Adrenal gland (tissue), 5 donors: ENCODE results near the gene ATG14.

Source experiments
- CTCF ChIP-seq, 6 experiments: fragments of 450-650 bp in 4 of 6; fragments of 200-600 bp in 2 of 6; sonication (generic) in 1 of 6; IDR thresholded peaks; 1 replicate in 5 of 6; 2 replicates in 1 of 6; pipeline versions ENCODE4 v1.5.1 to v1.8.0; 2016 to 2021; ENCODE audit warnings: antibody characterized with exemption in 6 of 6, mild to moderate bottlenecking in 2 of 6, moderate library complexity in 1 of 6
- POLR2A ChIP-seq, 2 donors: fragments of 450-650 bp; IDR thresholded peaks; one replicate each; pipeline ENCODE4 v1.6.1; 2017; ENCODE audit warnings: antibody characterized with exemption in 2 of 2, mild to moderate bottlenecking in 2 of 2, moderate library complexity in 1 of 2
- donor health status: DM: no; HTN: no; CAD: no.

DNA sequence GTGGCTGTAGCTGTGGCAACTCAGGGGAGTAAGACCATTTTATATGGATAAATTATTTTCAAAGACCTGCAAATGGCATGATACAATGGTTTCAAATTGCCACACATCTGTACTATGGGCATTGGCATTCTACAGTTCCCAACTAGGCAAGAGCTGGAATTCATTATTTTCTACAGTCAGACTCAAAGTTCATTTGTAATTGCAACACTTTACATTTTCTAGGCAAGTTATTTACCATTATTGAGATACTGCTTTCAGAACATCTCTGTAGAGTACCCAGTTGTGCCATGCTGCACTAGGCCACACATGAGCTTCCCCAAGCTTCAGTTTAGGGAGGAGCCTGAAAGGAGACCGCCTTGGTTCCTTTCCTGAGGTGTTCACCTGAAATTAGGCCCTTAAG, 8.0 kb upstream of the ATG14 start:
- TF ChIP-seq CTCF (IDR thresholded peaks at IDR 0.05), result no peak
- TF ChIP-seq POLR2A (IDR thresholded peaks at IDR 0.05), result no peak
